PC-3 (cell line): ENCODE results near the gene STAT2.

ENCODE experiments used
- CTCF ChIP-seq: fragments of 300-600 bp; sonication (generic); conservative IDR thresholded peaks from 2 replicates; pipeline ENCODE4 v1.5.1; 2017; ENCODE audit warnings: antibody characterized with exemption, low read depth, mild to moderate bottlenecking, low read length
- EZH2 ChIP-seq: fragments of 300-600 bp; sonication (generic); IDR thresholded peaks from one replicate; pipeline ENCODE4 v1.6.1; 2017; ENCODE audit warnings: antibody characterized with exemption, mild to moderate bottlenecking, low read length; ENCODE audit not compliant: unreplicated experiment

- TF ChIP-seq CTCF: no peak
- no peak for TF ChIP-seq EZH2
Observed at GRCh38 chr12:56385873-56386272, 26.0 kb upstream of the STAT2 start.
